HepG2 (cell line): ENCODE data around the gene GRK4. TPM values are rescaled to one million over a fixed set of nuclear protein-coding genes. Genes with fewer than 3 reads are reported as not detected.

ENCODE experiments used
- CHCHD3 ChIP-seq: sonication (generic); formaldehyde crosslinking; IDR thresholded peaks from 2 replicates; pipeline ENCODE4 v1.8.0; 2022; ENCODE audit warnings: mild to moderate bottlenecking, missing genetic modification reagents, moderate library complexity
- JDP2 ChIP-seq: sonication (generic); formaldehyde crosslinking; IDR thresholded peaks from 2 replicates; pipeline ENCODE4 v1.8.1; 2022; ENCODE audit warnings: missing genetic modification reagents, borderline replicate concordance
- SKIL ChIP-seq: sonication (generic); formaldehyde crosslinking; IDR thresholded peaks from 2 replicates; pipeline ENCODE4 v1.8.0; 2022; ENCODE audit warnings: missing genetic modification reagents, mild to moderate bottlenecking, moderate library complexity, borderline replicate concordance
- SMYD3 ChIP-seq: sonication (generic); formaldehyde crosslinking; IDR thresholded peaks from 2 replicates; pipeline ENCODE4 v1.8.1; 2023; ENCODE audit warnings: mild to moderate bottlenecking, missing genetic modification reagents
- THRA ChIP-seq: sonication (generic); formaldehyde crosslinking; IDR thresholded peaks from 2 replicates; pipeline ENCODE4 v1.4.0; 2020; ENCODE audit warnings: missing genetic modification reagents, borderline replicate concordance
- UBTF ChIP-seq: sonication (generic); formaldehyde crosslinking; IDR thresholded peaks from 2 replicates; pipeline ENCODE4 v1.4.0; 2020; ENCODE audit warnings: mild to moderate bottlenecking, missing genetic modification reagents
- ZNF180 ChIP-seq: sonication (generic); formaldehyde crosslinking; IDR thresholded peaks from 2 replicates; pipeline ENCODE4 v1.4.0; 2020; ENCODE audit warnings: low read depth, missing genetic modification reagents, borderline replicate concordance
- ZNF274 ChIP-seq: sonication (generic); formaldehyde crosslinking; IDR thresholded peaks from 2 replicates; pipeline ENCODE4 v1.5.1; 2020; ENCODE audit warnings: mild to moderate bottlenecking, missing genetic modification reagents
- ZNF276 ChIP-seq: sonication (generic); formaldehyde crosslinking; IDR thresholded peaks from 2 replicates; pipeline ENCODE4 v1.4.0; 2020; ENCODE audit warnings: mild to moderate bottlenecking, low read depth, missing genetic modification reagents
- ZNF362 ChIP-seq: sonication (generic); formaldehyde crosslinking; IDR thresholded peaks from 2 replicates; pipeline ENCODE4 v1.4.0; 2020; ENCODE audit warnings: missing genetic modification reagents, mild to moderate bottlenecking, borderline replicate concordance
- ZNF503 ChIP-seq: sonication (generic); formaldehyde crosslinking; IDR thresholded peaks from 2 replicates; pipeline ENCODE4 v1.4.0; 2020; ENCODE audit warnings: missing genetic modification reagents
- ZNF547 ChIP-seq: sonication (generic); formaldehyde crosslinking; IDR thresholded peaks from 2 replicates; pipeline ENCODE4 v1.5.1; 2020; ENCODE audit warnings: mild to moderate bottlenecking, missing genetic modification reagents
- ZNF660 ChIP-seq: sonication (generic); formaldehyde crosslinking; IDR thresholded peaks from 2 replicates; pipeline ENCODE4 v1.5.1; 2020; ENCODE audit warnings: mild to moderate bottlenecking, low read depth, missing genetic modification reagents, borderline replicate concordance
- ZNF672 ChIP-seq: sonication (generic); formaldehyde crosslinking; IDR thresholded peaks from 2 replicates; pipeline ENCODE4 v1.8.1; 2022; ENCODE audit warnings: missing genetic modification reagents
- ZNF678 ChIP-seq: sonication (generic); formaldehyde crosslinking; IDR thresholded peaks from 2 replicates; pipeline ENCODE4 v1.4.0; 2020; ENCODE audit warnings: mild to moderate bottlenecking, missing genetic modification reagents
- polyA plus RNA-seq, 8 experiments: library from polyadenylated mRNA; depleted of rRNA in 3 of 8; stranded (reverse) in 7 of 8; unstranded in 1 of 8; fragments of >200 nt; fragmentation: Illumina TruSeq in 4 of 8; extraction: Trizol in 4 of 8; gene quantifications; 2 replicates each; pipeline versions ENCODE4 v1.2.1 to v1.2.3, GENCODE V29; 2011 to 2016; ENCODE audit warnings: low read depth in 4 of 8, missing spikeins in 1 of 8, mixed read lengths in 1 of 8; ENCODE audit not compliant: insufficient read depth in 1 of 8
- total RNA-seq, 5 experiments: library from RNA; depleted of rRNA; stranded (reverse); fragments of >200 nt; fragmentation: Illumina TruSeq; extraction: Trizol; gene quantifications; 2 replicates each; pipeline ENCODE4 v1.2.3, GENCODE V29; 2016; ENCODE audit warnings: low read depth in 1 of 5

The GRK4 gene
- total and polyA plus RNA-seq, 2 of the 13 experiments (the other 11 are each of a cell fraction or from before 2014, with no cell fraction given): 1.8 to 2.0 TPM

GRCh38 chr4:3069661-3070199 is 106.4 kb downstream of the GRK4 start (continued):
- TF ChIP-seq ZNF678 (CRISPR knock-in tag) (no peak), ZNF503 (CRISPR knock-in tag) (no peak), ZNF362 (CRISPR knock-in tag) (no peak), ZNF672 (CRISPR knock-in tag) (no peak), ZNF660 (no peak), ZNF547 (no peak), ZNF274 (CRISPR knock-in tag) (no peak), JDP2 (CRISPR knock-in tag) (no peak), UBTF (no peak), SKIL (no peak), CHCHD3 (CRISPR knock-in tag) (no peak), ZNF276 (CRISPR knock-in tag) (no peak), ZNF180 (CRISPR knock-in tag) (no peak), SMYD3 (no peak), THRA (CRISPR knock-in tag) (no peak)
